Ovary (tissue), 9 donors: ENCODE results near the gene ADAM12. TPM values are rescaled to one million over a fixed set of nuclear protein-coding genes. Genes with fewer than 3 reads are reported as not detected.
A peak's percentile ranks its signal among the peaks of the same experiment; 100 is the strongest.

Experiments used
- DNase-seq, 5 donors: peaks; one replicate each; pipeline ENCODE4 v3.0.0-alpha.2; 2019 to 2020
- H3K27ac ChIP-seq, 2 donors: fragments of 200-600 bp; one replicate each; pipeline versions ENCODE4 v1.5.1 to v1.8.0; 2019 to 2022
- H3K27me3 ChIP-seq: fragments of 200-600 bp; one replicate; pipeline ENCODE4 v1.8.0; 2022
- H3K36me3 ChIP-seq: fragments of 200-600 bp; sonication (generic); one replicate; pipeline ENCODE4 v1.5.1; 2019
- H3K4me1 ChIP-seq: one replicate; pipeline ENCODE4 v1.8.1; 2013; ENCODE audit warnings: mild to moderate bottlenecking, moderate library complexity; ENCODE audit not compliant: insufficient read depth
- H3K4me3 ChIP-seq: fragments of 200-600 bp; sonication (generic); one replicate; pipeline ENCODE4 v1.5.1; 2017
- H3K9me3 ChIP-seq, 2 donors: fragments of 200-600 bp in 1 of 2; sonication (generic) in 1 of 2; one replicate each; pipeline versions ENCODE4 v1.5.1 to v1.8.1; 2013 to 2019; ENCODE audit warnings: mild to moderate bottlenecking in 1 of 2, moderate library complexity in 1 of 2
- CTCF ChIP-seq, 3 donors: fragments of 450-650 bp in 2 of 3; fragments of 200-600 bp in 1 of 3; IDR thresholded peaks; one replicate each; pipeline versions ENCODE4 v1.5.1 to v1.8.0; 2016 to 2022; ENCODE audit warnings: antibody characterized with exemption in 3 of 3, mild to moderate bottlenecking in 1 of 3
- EP300 ChIP-seq: sonication (generic); formaldehyde crosslinking; IDR thresholded peaks from one replicate; pipeline ENCODE4 v1.6.1; 2017; ENCODE audit warnings: antibody characterized with exemption
- POLR2A ChIP-seq: fragments of 450-650 bp; IDR thresholded peaks from one replicate; pipeline ENCODE4 v1.6.1; 2017; ENCODE audit warnings: antibody characterized with exemption, mild to moderate bottlenecking, moderate library complexity
- WGBS, 3 donors: extraction: QIAGEN DNeasy Blood & Tissue Kit in 1 of 3; methylation state at CpG; one replicate each; pipeline versions ENCODE4 v1.1.5 to v1.1.7; 2013 to 2017; 5-methylcytosine and 5-hydroxymethylcytosine counted together
- intact Hi-C, 4 donors: fragments of 100-400 bp; cut with DNase I; formaldehyde crosslinking; loops; one replicate each; pipeline versions ENCODE4 v1.11.0 to v1.15.1; 2022 to 2023
- polyA plus RNA-seq, 2 donors: library from polyadenylated mRNA; stranded (reverse); fragments of 200-250 nt in 1 of 2; fragments of 350-450 nt in 1 of 2; fragmentation: Illumina TruSeq in 1 of 2; extraction: RNeasy Lipid Tissue Mini Kit (QIAGEN cat#74804) in 1 of 2; gene quantifications; one replicate each; pipeline ENCODE4 v1.2.3, GENCODE V29; 2013 to 2014
- total RNA-seq, 7 donors: library from RNA; depleted of rRNA in 2 of 7; stranded (reverse); fragments of >200 nt in 2 of 7; fragmentation: NEBNext Ultra II Directional in 3 of 7; extraction: Animal tissue kit (Norgen Biotek cat#: 25700) in 3 of 7; gene quantifications; one replicate each; pipeline versions ENCODE4 v1.1.0 to v1.2.4, GENCODE V29; 2016 to 2023
- donor health status: DM: no; HTN: no; CAD: no; lungs with moderate emphysema.
- donor health status: DM: no; HTN: no; CAD: no.
- donor health status: Bipolar disorder and iron deficiency.
- donor health status: DM: yes; HTN: yes; CAD: no.
- donor health status: DM: no; HTN: no; CAD: no.
- donor health status: DM: yes; HTN: yes; CAD: no.

ADAM12 gene
- total and polyA plus RNA-seq, 9 donors: 1.8 to 27.2 (median 10.3) TPM

- TF ChIP-seq POLR2A: no peak
- no peak for TF ChIP-seq CTCF (IDR thresholded peaks at IDR 0.05)
- no peak for TF ChIP-seq EP300
- 100% methylated on average over 1 of the region's 1 CpG for WGBS, 3 donors
- peak in 1 of 5 donors; percentile 3 for DNase-seq
Observed at GRCh38 chr10:126256864-126257263, 131.4 kb downstream of the ADAM12 start.

GRCh38 chr10:126255313-126255712 lies 133.0 kb downstream of the ADAM12 start:
- no peaks in the 10 kb centered on the region for H3K36me3 ChIP-seq
- no peak for TF ChIP-seq CTCF (IDR thresholded peaks at IDR 0.05)
- TF ChIP-seq EP300: no peak
- TF ChIP-seq POLR2A: no peak

More at GRCh38 chr10:126256864-126257263, 131.4 kb downstream of the ADAM12 start:
- H3K27ac ChIP-seq: no peak overlapping the region
- no peaks in the 10 kb centered on the region for H3K36me3 ChIP-seq
- H3K9me3 ChIP-seq: no peaks in the 10 kb centered on the region
- intact Hi-C loops: no loop called here
- no peaks in the 10 kb centered on the region for H3K27me3 ChIP-seq
- no peak overlapping the region for H3K4me3 ChIP-seq
- H3K4me1 ChIP-seq: peaks cover 15% of the 10 kb centered on the region

GRCh38 chr10:126253611-126253998 lies 134.7 kb downstream of the ADAM12 start:
- Histone ChIP-seq H3K4me1 (peaks cover 22% of the 10 kb centered on the region), H3K27me3 (no peaks in the 10 kb centered on the region), H3K27ac (peak overlapping the region; percentile 23 to 67), H3K4me3 (no peak overlapping the region), H3K9me3 (no peaks in the 10 kb centered on the region), H3K36me3 (no peaks in the 10 kb centered on the region)
- DNase-seq: peak in 1 of 5 donors; percentile 36
- intact Hi-C loops: no loop called here
- TF ChIP-seq POLR2A (no peak), CTCF (IDR thresholded peaks at IDR 0.05) (no peak), EP300 (no peak)
- 55 to 75% (median 59%) methylated on average over 4 of the region's 4 CpGs for WGBS, 3 donors

More at GRCh38 chr10:126255313-126255712, 133.0 kb downstream of the ADAM12 start:
- Histone ChIP-seq H3K27me3 (no peaks in the 10 kb centered on the region), H3K9me3 (no peaks in the 10 kb centered on the region), H3K27ac (no peak overlapping the region), H3K4me1 (peaks cover 19% of the 10 kb centered on the region), H3K4me3 (no peak overlapping the region)
- DNase-seq: no peak
- intact Hi-C loops: no loop called here
- WGBS, 3 donors: 95 to 98% (median 97%) methylated on average over 8 of the region's 8 CpGs

- Histone ChIP-seq H3K27ac (peak overlapping the region; percentile 23 to 67), H3K4me1 (peaks cover 20% of the 10 kb centered on the region), H3K36me3 (no peaks in the 10 kb centered on the region), H3K27me3 (no peaks in the 10 kb centered on the region), H3K4me3 (no peak overlapping the region), H3K9me3 (no peaks in the 10 kb centered on the region)
- TF ChIP-seq EP300: no peak
- no peak for TF ChIP-seq CTCF (IDR thresholded peaks at IDR 0.05)
- TF ChIP-seq POLR2A: no peak
- DNase-seq: peak in 3 of 5 donors; percentile 63 to 77 (median 64)
- intact Hi-C loops: no loop called here
- WGBS, 3 donors: 21 to 40% (median 26%) methylated on average over 9 of the region's 9 CpGs
Observed at GRCh38 chr10:126252884-126253610, 135.2 kb downstream of the ADAM12 start.
